ENCODE measurements around the gene MUC6. TPM values are rescaled to one million over a fixed set of nuclear protein-coding genes. Genes with fewer than 3 reads are reported as not detected.

MUC6 gene
- 1 to 10 TPM in 1 of 12 donors, under 1 TPM in 9, not detected in 2; 0.10 to 1.4 (median 0.31) TPM for polyA plus RNA-seq (ENCODE audit: insufficient read length in 12 of 12)
- long read RNA-seq, donor 1 = 0 reads
- long read RNA-seq, donor 2 = 0 reads
- long read RNA-seq, donor 3 = 0 reads
- long read RNA-seq, donor 4 = 0 reads
- long read RNA-seq, donor 5 = 0 reads
- long read RNA-seq, donor 6 = 0 reads
- long read RNA-seq, donor 7 = 0 reads
- long read RNA-seq, donor 8 = 0 reads
- long read RNA-seq, donor 9 = 0 reads
- long read RNA-seq, donor 10 = 0 reads
- long read RNA-seq, donor 11 = 0 reads

- no peak for DNase-seq
Observed at GRCh38 chr11:1036303-1036923, at the start of gene MUC6. Gene MUC6 (minus strand): TSS chr11:1036718. CDS start chr11:1036655, 63 bp downstream.

GRCh38 chr11:1085440-1086170, 49.1 kb upstream of the MUC6 start:
- no peak for DNase-seq

GRCh38 chr11:1084561-1085439, 48.3 kb upstream of the MUC6 start:
- DNase-seq = no peak

GRCh38 chr11:1083621-1084551, 47.4 kb upstream of the MUC6 start:
- no peak for DNase-seq

- DNase-seq = no peak
Observed at GRCh38 chr11:1082728-1083620, 46.5 kb upstream of the MUC6 start.

- no peak for DNase-seq
Observed at GRCh38 chr11:1082346-1082727, 45.8 kb upstream of the MUC6 start.

- DNase-seq = no peak
Observed at GRCh38 chr11:1081601-1082311, 45.2 kb upstream of the MUC6 start.

GRCh38 chr11:1078191-1078601, 41.7 kb upstream of the MUC6 start:
- DNase-seq = no peak

GRCh38 chr11:1077417-1078119, 41.0 kb upstream of the MUC6 start:
- no peak for DNase-seq

GRCh38 chr11:1077033-1077416, 40.5 kb upstream of the MUC6 start:
- DNase-seq = no peak

- no peak for DNase-seq
Observed at GRCh38 chr11:1076061-1076665, 39.6 kb upstream of the MUC6 start.

- DNase-seq = no peak
Observed at GRCh38 chr11:1075341-1075911, 38.9 kb upstream of the MUC6 start.

- DNase-seq = no peak
Observed at GRCh38 chr11:1074244-1075221, 38.0 kb upstream of the MUC6 start, which contains the start of gene MUC2. Gene MUC2 (plus strand): TSS chr11:1074874.

- DNase-seq = no peak
Observed at GRCh38 chr11:1073851-1074243, 37.3 kb upstream of the MUC6 start.

GRCh38 chr11:1073261-1073724, 36.8 kb upstream of the MUC6 start:
- DNase-seq = no peak

GRCh38 chr11:1072821-1073231, 36.3 kb upstream of the MUC6 start:
- DNase-seq = no peak

Data from muscle of arm (tissue), 14 donors.